Measurements from ENCODE around the gene PHF10.

Gene PHF10

DNA sequence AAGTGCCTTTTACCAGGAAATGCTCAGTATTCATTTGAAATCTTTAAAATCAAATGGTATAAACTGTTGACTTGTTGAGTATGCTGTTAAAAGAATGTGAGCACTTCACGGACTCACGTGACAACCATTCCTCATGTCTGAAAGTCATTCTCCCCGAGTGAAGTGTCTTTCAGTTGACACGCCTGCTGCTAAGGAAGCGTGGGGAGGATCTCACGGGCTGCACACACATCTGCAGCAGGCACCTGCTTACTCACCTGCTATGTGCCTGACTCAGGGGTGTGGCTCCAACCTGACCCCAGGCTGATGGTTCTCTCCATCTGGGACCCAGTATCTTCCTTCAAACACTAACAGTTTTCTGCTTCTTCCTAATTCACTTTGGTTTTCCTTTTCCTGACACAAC is 55.2 kb downstream of the PHF10 start:
- TF ChIP-seq POLR2AphosphoS5 (IDR thresholded peaks at IDR 0.05; ENCODE audit: low read depth, low read length) (no peak), FOXP2 (optimal IDR thresholded peaks at IDR 0.05; ENCODE audit: borderline replicate concordance, extremely low read depth, extremely low read length, insufficient read depth) (no peak), SIN3A (IDR thresholded peaks at IDR 0.05; ENCODE audit: borderline replicate concordance, insufficient read depth, low read length) (no peak), TAF1 (IDR thresholded peaks at IDR 0.05; ENCODE audit: borderline replicate concordance, insufficient read depth, low read length) (no peak)
- TF ChIP-seq, protein P1, sequence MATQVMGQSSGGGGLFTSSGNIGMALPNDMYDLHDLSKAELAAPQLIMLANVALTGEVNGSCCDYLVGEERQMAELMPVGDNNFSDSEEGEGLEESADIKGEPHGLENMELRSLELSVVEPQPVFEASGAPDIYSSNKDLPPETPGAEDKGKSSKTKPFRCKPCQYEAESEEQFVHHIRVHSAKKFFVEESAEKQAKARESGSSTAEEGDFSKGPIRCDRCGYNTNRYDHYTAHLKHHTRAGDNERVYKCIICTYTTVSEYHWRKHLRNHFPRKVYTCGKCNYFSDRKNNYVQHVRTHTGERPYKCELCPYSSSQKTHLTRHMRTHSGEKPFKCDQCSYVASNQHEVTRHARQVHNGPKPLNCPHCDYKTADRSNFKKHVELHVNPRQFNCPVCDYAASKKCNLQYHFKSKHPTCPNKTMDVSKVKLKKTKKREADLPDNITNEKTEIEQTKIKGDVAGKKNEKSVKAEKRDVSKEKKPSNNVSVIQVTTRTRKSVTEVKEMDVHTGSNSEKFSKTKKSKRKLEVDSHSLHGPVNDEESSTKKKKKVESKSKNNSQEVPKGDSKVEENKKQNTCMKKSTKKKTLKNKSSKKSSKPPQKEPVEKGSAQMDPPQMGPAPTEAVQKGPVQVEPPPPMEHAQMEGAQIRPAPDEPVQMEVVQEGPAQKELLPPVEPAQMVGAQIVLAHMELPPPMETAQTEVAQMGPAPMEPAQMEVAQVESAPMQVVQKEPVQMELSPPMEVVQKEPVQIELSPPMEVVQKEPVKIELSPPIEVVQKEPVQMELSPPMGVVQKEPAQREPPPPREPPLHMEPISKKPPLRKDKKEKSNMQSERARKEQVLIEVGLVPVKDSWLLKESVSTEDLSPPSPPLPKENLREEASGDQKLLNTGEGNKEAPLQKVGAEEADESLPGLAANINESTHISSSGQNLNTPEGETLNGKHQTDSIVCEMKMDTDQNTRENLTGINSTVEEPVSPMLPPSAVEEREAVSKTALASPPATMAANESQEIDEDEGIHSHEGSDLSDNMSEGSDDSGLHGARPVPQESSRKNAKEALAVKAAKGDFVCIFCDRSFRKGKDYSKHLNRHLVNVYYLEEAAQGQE (IDR thresholded peaks at IDR 0.05; ENCODE audit: insufficient read depth in 1 of 2, low read depth in 2 of 2, low read length in 2 of 2), result no peak

DNA sequence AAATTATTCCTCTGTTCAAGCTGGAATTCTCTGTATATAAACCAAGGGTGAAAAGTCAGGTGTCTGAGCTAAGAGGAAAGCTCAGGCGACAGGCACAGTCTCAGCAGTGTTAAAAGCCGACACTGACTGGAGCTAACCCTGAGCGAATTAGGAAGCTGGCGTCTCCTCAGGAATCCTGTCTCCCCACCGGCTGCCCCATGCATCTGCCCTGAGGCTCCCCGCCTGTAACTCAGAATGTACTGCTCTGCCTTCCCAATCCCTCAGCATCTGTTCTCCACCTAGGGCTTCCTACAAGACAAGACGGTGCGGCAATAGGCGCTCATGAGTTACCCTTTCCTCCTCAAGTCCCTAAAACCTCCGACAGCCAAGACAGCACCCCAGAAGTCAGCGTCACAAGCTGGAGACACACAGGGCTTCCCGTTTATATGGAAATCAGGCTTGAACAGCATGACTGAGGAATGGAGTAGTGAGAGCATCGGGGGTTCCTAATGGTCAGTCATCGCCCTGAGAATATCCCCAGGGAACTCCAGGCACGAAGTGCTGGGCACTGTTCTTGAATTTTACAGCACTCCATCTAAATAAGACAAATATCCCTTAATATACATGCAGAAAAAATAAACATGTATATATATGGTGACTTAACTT is 56.0 kb downstream of the PHF10 start:
- TF ChIP-seq, protein P1 (IDR thresholded peaks at IDR 0.05; ENCODE audit: insufficient read depth in 1 of 2, low read depth in 2 of 2, low read length in 2 of 2), result no peak
- TF ChIP-seq FOXP2 (optimal IDR thresholded peaks at IDR 0.05; ENCODE audit: borderline replicate concordance, extremely low read depth, extremely low read length, insufficient read depth) (no peak), POLR2AphosphoS5 (IDR thresholded peaks at IDR 0.05; ENCODE audit: low read depth, low read length) (no peak), TAF1 (IDR thresholded peaks at IDR 0.05; ENCODE audit: borderline replicate concordance, insufficient read depth, low read length) (no peak), SIN3A (IDR thresholded peaks at IDR 0.05; ENCODE audit: borderline replicate concordance, insufficient read depth, low read length) (no peak)

DNA sequence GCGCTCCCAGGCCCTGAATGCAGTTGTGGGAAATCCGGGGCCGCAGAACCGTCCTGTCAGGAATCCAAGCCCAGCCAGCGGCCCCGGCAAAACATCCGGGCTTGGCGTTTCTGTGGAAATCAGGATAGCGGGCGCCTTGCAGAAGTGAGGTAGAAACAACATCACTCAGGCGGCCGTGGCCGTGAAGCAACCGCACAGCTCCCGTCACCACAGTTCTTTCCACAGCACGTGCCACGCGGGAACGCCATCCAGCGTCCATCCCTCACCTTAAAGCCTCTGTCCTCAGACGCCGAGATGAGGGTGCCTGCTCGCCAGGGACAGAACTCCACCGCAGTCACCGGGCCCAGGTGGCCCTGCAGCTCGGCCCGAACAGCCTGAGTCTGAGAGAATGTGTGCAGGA is 56.6 kb downstream of the PHF10 start:
- TF ChIP-seq, protein P1 (IDR thresholded peaks at IDR 0.05; ENCODE audit: insufficient read depth in 1 of 2, low read depth in 2 of 2, low read length in 2 of 2), result no peak
- no peak for TF ChIP-seq POLR2AphosphoS5 (IDR thresholded peaks at IDR 0.05; ENCODE audit: low read depth, low read length)
- no peak for TF ChIP-seq SIN3A (IDR thresholded peaks at IDR 0.05; ENCODE audit: borderline replicate concordance, insufficient read depth, low read length)
- no peak for TF ChIP-seq FOXP2 (optimal IDR thresholded peaks at IDR 0.05; ENCODE audit: borderline replicate concordance, extremely low read depth, extremely low read length, insufficient read depth)
- no peak for TF ChIP-seq TAF1 (IDR thresholded peaks at IDR 0.05; ENCODE audit: borderline replicate concordance, insufficient read depth, low read length)

DNA sequence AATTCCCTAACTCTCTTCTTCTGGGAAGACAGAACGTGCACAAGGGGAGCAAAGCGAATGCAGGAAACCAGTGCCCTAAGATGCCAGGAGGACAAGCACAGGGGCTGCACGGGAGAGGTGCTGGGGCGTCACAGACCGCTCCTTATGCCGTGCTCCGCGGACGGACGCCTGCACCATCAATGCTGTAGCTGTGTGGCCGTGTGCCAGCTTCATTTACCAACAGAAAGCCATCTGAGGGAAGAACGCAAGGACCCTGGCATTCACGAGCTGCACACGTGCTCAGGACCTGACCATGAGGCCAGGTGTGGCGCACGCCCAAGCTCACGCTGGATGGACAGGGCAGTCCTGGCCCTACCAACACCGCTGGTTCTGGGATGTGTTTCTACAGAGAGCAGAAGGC is 57.9 kb downstream of the PHF10 start:
- TF ChIP-seq FOXP2 (optimal IDR thresholded peaks at IDR 0.05; ENCODE audit: borderline replicate concordance, extremely low read depth, extremely low read length, insufficient read depth) (no peak), SIN3A (IDR thresholded peaks at IDR 0.05; ENCODE audit: borderline replicate concordance, insufficient read depth, low read length) (no peak), POLR2AphosphoS5 (IDR thresholded peaks at IDR 0.05; ENCODE audit: low read depth, low read length) (no peak)
- TF ChIP-seq, protein P1 (IDR thresholded peaks at IDR 0.05; ENCODE audit: insufficient read depth in 1 of 2, low read depth in 2 of 2, low read length in 2 of 2), result no peak
